GM18499 (cell line): Measurements from ENCODE around the gene NOP16.
"Not testable (repeated sequence)": the region's sequence is repeated elsewhere in the genome, so short reads cannot be mapped to it uniquely, and the experiment has no call there.

Experiments
- ATAC-seq: cut with Tn5 transposase; IDR thresholded peaks from one replicate; pipeline ENCODE4 v1.9.1; 2021; ENCODE audit warnings: moderate number of reproducible peaks; ENCODE audit not compliant: insufficient read depth, unreplicated experiment

The NOP16 gene

DNA sequence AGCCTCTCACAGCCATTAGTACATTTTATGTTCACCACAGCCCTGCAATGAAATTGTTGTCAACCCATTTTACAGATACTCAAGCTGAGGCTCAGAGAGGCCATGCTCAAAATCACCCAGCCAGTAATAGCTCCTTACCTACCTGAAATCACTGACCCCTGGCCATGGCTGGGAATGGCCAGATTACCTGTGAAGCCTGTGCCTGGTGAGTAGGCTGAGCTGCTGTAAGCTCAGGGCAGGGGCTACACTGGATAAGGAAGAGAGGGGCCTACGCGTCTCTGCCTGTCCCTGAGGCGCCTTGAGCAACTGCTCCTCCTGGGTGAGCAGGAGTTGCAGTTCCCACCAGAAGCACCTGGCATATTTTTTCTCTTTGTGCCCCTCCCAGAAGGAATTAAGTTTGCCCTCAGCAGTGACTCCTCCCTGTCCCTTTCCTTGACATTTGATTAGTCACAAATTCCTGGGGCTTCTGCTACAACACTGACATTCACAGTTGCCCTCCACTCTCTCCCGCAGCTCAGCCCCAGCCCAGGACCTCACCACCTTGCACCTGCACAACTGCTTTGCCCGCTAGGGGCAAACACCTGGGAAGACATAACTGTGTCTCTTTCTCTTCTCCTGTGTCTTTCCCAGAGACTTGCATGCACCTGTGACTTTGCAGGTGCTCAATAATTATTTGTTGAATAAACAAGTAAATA is 22.2 kb upstream of the NOP16 start:
- ATAC-seq: no peak

DNA sequence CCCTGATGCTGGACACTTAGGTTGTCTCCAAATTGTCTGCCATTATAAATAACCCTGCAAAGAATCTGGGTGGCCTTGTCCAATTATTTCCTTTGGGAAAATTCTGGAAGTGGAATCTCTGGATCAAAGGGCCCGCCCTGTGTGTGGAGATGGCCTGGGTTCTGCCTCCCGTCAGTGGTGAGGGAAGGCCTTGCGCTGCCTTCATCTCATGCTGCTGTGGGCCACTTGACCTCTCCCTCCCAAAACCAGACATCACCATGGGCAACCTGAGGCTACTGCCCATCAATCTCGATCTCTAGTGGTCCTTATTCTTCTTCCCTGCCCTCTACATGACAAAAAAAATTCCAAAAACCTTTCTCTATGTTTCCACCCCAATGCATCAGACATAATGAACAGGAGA is 21.4 kb upstream of the NOP16 start:
- no peak for ATAC-seq

- ATAC-seq: no peak
These were observed 20.2 kb upstream of the NOP16 start for GRCh38 chr5:176408590-176408989.

- ATAC-seq: not testable (repeated sequence)
These were observed 19.8 kb upstream of the NOP16 start for GRCh38 chr5:176408252-176408573.

DNA sequence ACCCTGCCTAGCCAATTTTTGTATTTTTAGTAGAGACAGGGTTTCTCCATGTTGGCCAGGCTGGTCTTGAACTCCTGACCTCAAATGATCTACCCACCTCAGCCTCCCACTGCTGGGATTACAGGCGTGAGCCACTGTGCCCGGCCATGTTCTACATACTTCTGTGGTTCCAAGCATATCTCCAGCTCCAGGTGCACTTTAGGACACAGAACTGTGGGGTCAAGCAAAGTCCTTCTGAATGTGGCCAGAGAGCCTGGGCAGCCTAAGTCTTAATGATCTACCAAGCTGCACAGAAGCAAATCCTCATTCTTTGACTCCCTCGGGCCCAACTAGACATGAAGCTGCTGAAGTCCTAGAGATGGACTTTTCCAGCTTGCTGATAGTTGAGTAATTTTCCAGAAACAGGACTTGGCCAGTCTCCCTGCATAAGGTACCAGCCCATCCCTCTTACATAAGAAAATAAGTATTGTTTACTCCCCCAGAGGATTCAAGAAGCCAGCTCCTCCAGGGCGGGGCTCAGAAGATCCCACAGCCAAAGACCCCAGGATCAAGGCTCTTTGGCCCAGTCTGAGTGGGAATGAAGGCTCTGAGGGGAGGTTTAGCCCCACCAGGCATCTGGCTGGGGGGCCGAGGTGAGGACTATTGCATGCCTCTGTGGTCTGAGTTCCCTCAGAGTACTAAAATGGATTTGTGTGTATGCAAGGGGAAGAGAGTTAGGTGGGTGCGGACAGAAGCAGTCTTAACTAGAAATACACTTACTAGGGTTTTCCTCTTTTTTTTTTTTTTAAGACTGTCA is 19.3 kb upstream of the NOP16 start:
- no peak for ATAC-seq

DNA sequence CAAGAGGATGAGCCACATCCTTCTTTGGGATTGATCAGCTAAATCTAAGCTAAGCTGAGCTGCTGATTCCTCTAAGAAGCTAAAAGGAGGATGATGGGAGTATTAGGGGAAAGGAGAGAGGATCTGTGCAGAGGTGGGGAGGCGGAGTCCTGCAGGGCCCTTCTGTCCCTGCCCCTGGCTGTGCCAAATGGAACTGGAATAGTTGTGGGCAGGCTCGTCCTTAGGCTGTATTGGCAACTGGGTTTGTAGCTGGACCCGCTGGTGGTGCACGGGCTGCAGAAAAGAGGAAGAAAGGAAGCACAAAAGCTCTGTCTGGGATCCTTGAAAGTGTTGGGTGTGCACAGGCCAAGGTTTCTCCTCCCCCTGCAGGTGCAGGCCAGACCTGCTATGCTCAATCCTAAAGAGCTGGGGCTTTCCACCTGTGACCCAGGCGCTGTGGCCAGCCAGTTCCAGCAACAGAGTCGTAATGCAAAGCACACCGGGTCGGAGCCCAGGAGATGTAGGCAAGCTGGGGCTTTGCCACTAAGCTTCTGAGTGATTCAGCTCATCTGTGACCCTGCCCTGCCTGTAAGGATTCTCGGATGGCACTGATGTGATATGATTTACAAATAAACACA is 18.1 kb upstream of the NOP16 start:
- ATAC-seq: no peak

DNA sequence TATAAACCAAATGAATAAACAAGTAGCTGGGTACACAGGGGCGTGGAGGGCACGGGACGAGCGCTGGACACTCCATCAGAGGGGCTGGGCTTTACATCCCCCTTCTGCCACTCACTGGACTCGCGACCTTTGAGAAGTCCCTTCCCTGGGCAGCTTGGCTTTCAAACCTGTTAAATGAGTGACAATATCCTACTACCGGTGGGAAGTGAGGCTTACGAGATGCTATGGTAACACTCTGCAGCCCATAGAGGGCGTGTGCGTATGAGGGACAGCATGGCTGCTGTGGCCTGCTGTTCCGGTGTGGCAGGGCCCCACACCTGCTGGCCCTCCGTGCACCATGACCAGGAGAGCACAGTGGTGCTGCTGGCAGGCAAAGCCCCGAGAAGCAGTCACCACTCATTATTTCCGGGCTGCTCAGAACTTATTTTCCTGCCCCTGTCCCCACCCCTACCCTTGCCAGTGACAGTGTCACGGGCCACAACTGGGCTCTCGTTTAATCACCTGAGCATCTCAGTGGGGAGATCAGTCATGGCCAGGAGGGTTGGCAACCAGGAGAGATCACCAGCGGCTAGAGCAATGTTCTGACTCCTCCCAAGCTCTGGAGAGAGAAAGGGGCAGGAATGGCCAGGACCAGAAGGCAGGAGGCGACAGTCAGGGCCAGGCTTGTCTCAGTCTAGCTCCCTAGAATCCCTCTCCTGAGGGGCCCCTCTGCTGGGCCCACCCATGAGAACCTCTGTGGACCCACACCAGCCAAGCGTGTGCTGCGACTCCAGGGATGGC is 17.4 kb upstream of the NOP16 start:
- ATAC-seq: no peak

DNA sequence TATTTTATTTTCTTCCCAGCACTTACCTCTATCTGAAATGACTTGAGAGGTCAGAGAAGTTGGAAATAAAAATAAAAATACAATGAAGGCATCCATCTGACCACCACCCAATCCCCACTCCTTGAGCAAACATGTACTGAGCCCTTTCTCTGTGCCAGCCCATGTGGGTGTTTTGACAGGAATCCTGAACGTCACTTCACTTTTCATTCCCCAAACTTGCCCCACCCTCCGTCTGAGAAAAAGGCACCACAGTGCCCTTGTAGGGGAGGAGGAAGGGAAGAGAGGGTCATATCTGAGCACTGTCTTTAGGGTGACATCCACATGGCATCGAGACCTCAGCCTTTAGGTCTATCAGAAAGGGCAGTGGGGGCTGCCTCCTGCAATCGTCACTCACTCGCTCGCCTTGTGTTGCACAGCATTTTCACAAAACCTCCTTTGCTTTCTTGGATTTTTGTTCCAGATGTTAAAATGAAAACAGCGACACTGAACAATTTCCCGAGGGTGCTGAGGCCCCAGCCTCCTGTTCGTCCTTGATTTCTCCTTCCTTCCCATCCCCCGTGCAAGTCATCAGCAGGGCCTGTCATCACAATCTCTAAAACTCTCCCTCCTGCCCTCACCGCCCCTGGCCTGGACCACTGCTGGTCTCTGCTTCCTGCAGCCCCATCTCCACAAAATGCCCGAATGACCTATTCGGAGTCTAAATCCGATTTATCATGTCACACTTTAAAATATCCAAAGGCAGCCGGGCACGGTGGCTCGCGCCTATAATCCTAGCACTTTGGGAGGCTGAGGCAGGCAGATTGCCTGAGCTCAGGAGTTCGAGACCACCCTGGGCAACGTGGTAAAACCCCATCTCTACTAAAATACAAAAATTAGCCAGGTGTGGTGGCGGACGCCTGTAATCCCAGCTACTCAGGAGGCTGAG is 13.1 kb upstream of the NOP16 start:
- no peak for ATAC-seq

DNA sequence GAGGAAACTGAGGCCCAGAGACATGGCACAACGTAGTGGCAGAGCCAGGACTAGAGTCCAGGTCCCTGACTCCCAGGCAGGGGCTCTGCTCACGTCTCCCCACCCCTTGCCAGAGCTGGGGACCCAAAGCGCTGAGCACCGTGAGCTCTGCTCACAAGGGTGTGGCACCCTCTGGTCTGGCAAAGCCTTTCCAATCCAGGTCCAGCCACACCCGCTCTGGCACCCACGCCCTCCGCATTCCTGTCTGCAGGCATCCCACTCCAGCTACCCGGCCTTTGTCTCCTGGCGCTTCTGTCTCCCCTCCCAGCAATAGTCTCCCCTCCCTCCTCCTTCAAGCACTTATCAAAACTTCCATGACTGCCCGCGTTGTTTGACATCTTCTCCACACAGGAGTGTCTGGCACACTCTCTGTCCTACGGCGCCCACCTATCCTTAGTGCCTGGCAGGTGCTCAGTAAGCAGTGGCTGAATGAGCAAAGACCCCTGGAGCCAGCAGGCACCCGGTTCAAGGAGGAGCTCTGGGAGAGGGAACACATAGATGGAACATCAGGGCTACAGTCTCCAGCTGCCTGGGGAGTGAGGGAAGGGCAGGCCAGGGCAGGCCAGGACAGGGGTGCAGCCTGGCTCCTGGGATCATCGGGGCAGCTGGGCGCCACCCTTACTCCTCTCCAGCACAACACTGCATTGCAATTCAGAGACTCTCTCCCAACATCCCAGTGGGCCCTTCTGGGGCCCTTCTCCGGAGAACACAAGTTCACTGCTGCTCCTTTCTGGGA is 12.2 kb upstream of the NOP16 start:
- ATAC-seq: no peak

DNA sequence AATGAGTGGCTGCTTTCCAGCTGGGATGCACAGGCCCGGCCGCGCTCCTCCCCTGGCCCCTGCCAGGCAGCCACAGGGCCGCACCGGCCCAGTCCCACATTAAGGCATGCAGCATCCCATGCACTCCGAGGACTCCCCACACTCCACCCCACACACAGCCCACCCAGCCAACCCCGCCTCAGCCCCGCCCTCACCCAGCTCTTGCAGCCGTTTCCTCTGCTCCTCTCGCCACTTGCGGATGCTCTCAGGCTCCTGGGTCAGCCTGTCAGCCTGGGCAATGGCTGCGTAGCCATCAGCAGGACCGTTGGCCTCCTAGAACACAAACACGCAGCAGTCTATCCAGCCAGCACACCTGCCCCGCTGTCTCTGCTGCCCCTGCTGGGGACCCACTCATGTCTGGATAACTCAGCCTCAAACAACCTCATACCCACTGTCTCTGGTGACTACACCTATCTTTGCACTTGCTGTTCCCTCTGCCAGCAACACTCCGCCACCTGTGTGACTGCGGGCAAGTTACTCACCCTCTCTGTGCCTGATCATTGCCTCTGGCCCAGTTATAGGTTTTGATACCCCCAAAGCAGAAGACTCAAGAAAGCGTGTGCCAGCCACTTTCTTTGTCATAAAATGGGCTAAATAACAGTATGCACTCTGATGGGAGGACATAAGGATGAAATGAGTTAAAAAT is 9.5 kb upstream of the NOP16 start:
- no peak for ATAC-seq

DNA sequence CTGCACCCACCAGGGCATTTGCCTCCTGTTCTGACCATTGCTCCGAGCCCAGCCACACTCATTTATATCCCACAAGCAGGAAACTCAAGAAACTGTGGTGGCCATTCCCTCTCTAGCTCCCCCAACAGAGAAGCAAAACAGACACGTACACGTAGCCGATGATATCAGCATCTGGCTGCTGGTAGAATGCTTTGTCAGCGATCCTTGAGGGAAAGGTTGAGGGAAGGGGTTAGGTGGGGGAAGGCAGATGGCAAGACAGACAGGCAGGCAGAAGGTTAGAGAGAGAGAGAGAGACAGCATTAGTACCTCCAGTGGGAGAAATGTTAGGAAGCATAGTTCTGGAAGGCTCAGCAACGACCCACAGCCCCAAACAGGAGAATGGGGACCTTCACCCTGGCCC is 7.9 kb upstream of the NOP16 start:
- no peak for ATAC-seq

GRCh38 chr5:176394881-176395675 is 6.7 kb upstream of the NOP16 start:
- ATAC-seq: no peak

- no peak for ATAC-seq
These were observed 5.7 kb upstream of the NOP16 start for GRCh38 chr5:176394096-176394495.

- no peak for ATAC-seq
These were observed 4.1 kb upstream of the NOP16 start for GRCh38 chr5:176392526-176392925.

GRCh38 chr5:176391999-176392398 is 3.6 kb upstream of the NOP16 start:
- no peak for ATAC-seq

DNA sequence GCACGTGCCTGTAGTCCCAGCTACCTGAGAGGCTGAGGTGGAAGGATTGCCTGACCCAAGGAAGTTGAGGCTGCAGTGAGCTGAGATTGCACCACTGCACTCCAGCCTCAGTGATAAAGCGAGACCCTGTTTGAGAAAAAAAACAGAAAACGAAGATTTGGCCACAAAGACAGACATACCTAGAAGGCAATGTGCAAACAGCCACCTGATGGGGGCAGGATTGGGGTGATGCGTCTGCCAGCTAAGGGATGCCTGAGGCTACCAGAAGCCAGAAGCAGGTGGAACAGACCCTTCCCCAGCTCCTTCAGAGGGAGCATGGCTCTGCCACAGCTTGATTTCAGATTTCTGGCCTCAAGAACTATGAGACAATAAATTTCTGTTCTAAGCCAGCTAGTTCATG is 3.1 kb upstream of the NOP16 start:
- ATAC-seq: no peak

GRCh38 chr5:176389135-176390123 is 1.0 kb upstream of the NOP16 start:
- ATAC-seq: peak; percentile 18
